GM21526 (cell line): ENCODE results near the gene DNAJC6.
"Not testable (repeated sequence)": the region's sequence is repeated elsewhere in the genome, so short reads cannot be mapped to it uniquely, and the experiment has no call there.

ENCODE experiments used
- ATAC-seq: cut with Tn5 transposase; IDR thresholded peaks from one replicate; pipeline ENCODE4 v1.9.1; 2021; ENCODE audit warnings: moderate library complexity; ENCODE audit not compliant: unreplicated experiment, low FRiP score

Gene DNAJC6

DNA sequence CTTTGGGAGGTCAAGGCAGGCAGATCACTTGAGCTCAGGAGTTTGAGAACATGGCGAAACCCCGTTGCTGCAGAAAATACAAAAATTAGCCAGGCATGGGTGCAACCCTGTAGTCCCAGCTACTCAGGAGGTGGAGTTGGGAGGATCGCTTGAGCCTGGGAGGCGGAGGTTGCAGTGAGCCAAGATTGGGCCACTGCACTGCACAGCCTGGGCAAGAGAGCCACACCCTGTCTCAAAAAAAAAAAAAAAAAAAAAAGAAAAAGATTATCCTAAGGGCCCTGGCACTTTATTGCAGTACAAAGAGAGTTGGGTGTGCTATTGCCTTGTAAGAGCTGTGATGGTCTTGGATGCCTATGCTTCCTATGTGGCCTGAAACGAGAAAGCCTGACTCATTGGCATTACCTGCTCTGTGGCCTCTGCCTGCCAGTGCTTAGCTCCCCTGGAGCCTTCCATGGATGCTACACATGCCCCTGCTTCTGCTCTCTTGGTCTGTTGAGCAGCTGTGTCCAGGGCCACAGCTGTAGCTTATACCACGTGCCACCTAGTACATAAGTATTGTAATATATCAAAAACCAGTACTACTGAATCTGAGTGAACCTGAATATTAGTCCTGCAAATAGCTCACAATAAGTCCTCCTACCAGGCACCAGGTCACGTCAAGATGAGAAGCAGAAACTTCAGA is 45.8 kb downstream of the DNAJC6 start:
- ATAC-seq, result no peak

- ATAC-seq, result no peak
These were observed 48.1 kb downstream of the DNAJC6 start for GRCh38 chr1:65357291-65357960.

DNA sequence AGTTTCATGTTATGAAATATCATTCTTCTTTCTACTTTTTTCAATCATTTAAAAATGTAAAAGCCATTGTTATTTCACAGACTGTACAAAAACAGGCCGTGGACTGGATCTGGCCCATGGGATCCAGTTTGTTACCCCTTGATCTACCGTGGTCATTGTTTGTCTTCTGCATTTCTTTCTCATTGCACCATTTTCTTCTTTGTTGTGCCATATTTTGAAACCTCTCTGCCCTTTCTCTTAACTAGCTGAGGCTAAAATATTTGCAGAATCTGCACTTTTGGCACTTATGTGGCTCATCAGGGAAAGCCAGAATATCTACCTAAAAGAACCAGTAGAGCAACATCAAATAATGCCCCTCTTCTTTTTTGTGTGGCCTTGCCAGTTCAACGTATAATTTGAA is 50.5 kb downstream of the DNAJC6 start:
- ATAC-seq, result no peak

GRCh38 chr1:65360648-65361047 is 51.3 kb downstream of the DNAJC6 start:
- ATAC-seq, result no peak

DNA sequence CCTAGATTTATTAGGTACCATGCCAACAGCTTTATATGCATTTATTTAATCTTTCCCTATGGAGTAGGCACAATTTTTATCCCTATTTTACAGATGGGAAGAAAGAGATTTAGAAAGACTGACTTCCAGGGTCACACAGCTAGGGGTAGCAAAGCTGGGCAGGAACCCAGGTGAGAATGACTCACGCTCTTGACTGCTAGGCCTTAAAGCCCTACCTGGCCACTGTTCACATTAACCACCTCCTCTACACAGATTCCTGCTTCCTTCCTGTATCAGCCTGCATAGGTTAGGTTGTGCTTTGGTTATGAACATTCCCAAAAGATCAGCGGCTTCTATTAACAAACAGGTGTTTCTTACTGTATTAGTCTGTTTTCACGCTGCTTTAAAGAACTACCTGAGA is 53.2 kb downstream of the DNAJC6 start:
- no peak for ATAC-seq

- no peak for ATAC-seq
These were observed 54.1 kb downstream of the DNAJC6 start for GRCh38 chr1:65363484-65363883.

DNA sequence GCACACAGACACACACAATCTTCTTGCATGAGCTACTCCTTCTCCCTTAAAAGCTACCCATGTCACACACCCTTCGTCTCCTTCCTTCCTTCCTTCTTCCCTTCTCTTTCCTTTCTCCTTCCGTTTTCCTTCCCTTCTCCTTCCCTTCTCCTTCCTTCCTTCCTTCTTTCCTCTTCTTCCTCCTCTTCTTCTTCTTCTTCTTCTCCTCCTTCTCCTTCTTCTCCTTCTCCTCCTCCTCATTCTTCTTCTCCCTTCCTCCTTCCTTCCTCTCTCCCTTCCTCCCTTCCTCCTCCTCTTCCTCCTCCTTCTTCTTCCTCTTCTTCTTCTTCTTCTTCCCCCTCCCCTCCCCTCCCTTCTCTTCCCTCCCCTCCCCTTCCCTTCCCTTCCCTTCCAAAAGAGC is 59.1 kb downstream of the DNAJC6 start:
- ATAC-seq, result no peak

DNA sequence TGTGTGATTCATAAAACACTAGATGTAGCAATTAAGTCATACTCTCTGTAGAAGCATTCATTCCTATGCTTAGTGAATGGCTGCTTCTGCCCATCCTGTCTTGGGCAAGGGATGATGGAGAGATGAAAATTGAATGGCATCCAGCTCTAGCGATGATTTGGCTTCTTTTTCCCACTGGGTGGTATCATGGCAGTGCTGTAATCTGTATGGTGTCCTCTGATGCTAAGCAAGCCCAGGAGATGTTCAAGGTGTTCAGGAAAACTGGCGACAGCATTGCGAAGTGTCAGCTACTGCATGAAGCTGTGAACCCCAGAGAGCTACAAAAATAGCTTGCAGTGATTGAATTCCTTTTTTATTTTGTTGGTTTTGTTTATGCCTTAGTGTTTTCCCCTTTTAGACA is 62.2 kb downstream of the DNAJC6 start:
- ATAC-seq, result no peak

GRCh38 chr1:65372557-65372956 is 63.2 kb downstream of the DNAJC6 start:
- ATAC-seq, result no peak

DNA sequence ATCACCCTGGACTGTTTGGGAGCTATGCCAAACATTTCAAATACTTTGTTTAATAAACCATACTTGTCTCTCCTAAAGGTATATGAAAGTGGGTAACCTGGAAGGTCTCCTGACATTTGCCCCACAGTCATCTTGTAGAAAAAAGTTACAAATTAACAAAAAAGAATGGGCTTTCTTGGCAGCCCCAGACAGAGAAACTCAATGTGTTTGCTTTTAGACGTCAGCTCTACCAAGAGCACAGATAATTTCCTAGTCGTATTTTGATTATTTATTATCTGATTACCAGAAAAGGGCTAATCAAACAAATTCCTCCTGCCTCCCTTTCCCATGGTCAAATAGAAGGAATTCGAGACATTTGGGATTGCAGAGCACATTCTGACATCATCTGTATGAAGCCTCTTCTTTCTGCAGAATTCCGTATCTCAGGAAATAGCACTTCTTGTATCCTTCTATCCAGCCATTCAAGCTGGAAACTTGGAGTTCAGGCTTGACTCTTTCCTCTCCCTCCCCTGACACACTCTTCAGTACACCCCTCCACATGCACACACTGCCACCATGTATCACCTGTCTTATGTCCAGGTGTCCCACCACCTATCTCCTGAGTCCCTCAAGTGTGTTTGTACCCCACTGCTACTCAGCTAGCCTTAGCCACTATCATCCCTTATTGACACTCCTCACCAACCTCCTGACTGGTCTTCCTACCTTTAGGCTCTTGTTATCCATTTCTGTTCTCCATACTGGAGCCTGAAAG is 68.3 kb downstream of the DNAJC6 start:
- ATAC-seq, result no peak

DNA sequence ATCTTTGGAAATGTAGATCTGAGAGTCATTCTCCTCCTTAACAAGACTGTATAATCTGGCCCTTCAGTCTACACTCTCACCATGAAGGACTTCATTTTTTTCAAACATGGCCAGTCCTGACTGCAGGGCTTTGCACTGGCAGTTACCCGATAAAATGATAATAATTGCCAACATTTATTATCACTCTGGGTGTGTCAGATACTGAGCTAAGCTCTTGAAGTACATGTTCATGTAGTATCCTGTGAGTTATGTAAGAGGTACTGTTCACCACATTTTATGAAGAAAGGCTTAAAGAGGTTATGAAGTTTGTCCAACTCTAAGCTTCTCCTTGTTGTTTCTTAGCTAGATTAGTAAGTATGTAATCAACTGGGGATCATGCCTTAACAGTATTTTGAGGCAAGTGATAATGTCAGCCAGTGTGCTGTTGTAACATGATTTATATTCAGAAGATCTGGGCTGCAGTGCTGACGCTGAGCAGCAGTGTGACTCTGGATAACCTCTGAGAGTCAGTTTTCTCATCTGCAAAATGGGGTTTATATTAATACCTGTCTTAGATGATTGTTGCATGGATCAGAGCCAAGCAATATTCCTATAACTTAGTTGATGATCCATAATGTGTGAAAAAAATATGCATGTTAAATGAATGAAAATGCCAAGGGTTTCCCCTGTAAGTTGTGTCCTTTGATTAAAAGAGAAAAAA is 69.1 kb downstream of the DNAJC6 start:
- no peak for ATAC-seq

DNA sequence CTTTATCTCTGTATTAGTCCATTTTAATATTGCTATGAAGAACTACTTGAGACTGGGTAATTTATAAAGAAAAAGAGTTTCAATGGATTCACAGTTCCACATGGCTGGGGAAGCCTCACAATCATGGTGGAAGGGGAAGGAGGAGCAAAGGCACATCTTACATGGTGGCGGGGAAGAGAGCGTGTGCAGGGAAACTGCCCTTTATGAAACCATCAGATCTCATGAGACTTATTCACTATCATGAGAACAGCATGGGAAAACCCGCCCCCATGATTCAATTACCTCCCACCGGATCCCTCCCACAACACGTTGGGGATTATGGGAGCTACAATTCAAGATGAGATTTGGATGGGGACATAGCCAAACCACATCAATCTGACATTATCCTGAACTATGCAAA is 75.1 kb downstream of the DNAJC6 start:
- not testable (repeated sequence) for ATAC-seq

DNA sequence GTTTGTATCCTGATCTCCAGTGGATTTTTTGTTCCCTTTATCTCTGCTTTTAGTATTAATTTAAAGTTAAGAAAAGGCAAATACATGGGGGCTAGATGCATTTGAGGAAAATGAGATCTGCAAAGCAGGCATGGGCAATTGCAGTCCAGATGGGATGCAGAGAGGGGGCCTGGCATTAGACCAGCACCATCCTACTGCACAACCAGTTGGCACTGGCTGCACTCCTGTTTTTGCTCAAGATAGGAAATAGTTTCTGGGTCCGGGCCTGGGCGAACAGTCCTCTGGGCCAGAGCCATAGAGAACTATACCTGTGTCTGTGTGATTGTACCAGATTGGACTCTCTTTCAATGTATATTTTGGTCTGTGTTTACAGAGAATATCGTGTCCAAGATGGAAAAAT is 77.1 kb downstream of the DNAJC6 start:
- no peak for ATAC-seq

GRCh38 chr1:65387821-65388220 is 78.5 kb downstream of the DNAJC6 start:
- ATAC-seq, result no peak

GRCh38 chr1:65388908-65389695 is 79.8 kb downstream of the DNAJC6 start:
- ATAC-seq, result no peak

DNA sequence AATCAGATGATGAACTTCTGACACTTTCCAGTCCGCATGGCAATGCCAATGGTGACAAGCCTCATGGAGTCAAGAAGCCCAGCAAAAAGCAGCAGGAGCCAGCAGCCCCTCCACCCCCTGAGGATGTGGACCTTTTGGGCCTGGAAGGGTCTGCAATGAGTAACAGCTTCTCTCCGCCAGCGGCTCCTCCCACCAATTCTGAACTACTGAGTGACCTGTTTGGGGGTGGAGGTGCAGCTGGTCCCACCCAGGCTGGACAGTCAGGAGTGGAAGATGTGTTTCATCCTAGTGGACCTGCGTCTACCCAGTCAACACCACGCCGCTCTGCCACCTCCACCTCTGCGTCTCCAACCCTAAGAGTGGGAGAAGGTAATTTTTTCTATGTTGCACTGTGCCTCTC is 83.2 kb downstream of the DNAJC6 start:
- ATAC-seq, result no peak

GRCh38 chr1:65393347-65393746 is 84.0 kb downstream of the DNAJC6 start:
- peak; percentile 83 for ATAC-seq

DNA sequence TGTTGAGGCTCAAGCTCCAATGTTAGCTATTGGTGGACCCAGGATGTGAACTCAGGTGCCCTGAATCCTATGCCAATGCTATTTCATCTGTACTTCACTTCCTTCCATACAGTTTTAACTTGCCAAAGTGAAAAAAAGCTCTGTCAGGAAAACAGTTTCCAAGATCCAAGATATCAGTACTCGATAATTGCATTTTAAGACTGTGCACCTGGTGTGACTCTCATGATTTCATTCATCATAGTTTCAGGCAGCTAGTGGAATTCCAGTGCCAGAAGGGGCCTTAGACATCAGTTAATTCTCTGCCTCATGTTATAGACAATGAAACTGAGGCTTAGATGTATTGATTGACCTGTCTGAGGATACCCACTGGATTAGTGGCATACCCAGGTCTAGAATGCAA is 84.6 kb downstream of the DNAJC6 start:
- no peak for ATAC-seq

- no peak for ATAC-seq
These were observed 86.7 kb downstream of the DNAJC6 start for GRCh38 chr1:65395887-65396612.

DNA sequence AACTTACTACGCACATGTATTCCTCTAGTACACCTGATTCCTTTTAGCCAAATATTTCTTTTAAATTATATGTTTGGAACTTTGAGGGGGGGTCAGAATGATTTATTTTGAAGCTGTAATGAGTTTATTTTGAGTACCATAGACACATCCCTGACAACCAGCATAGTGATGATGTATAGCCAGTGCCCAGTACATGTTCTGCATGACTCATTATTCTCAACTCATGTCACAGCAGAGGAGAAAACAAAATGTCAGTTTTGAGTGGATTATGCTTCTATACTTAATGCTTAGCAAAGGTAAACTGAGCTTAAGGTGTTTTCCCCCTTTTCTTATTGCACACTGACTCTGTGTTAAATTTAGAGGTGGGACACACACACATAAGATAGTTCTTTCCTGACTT is 88.7 kb downstream of the DNAJC6 start:
- ATAC-seq, result no peak
